GM06990 (cell line): ENCODE data around the gene TMTC3.

Experiments used
- DNase-seq: peaks from one replicate; pipeline ENCODE4 v3.0.0-alpha.2; 2011; ENCODE audit not compliant: insufficient read length; ENCODE audit errors: extremely low read depth
- H3K27me3 ChIP-seq: replicated peaks from 2 replicates; pipeline ENCODE4 v1.6.0; 2011; ENCODE audit warnings: low read length; ENCODE audit not compliant: control insufficient read depth, insufficient read depth
- H3K36me3 ChIP-seq: 2 replicates; pipeline ENCODE4 v1.5.1; 2011; ENCODE audit warnings: low read length; ENCODE audit not compliant: control insufficient read depth, insufficient read depth
- H3K4me3 ChIP-seq: replicated peaks from 2 replicates; pipeline ENCODE4 v1.5.1; 2011; ENCODE audit warnings: low read depth, mild to moderate bottlenecking, control low read depth, low read length
- CTCF ChIP-seq: IDR thresholded peaks from 2 replicates; pipeline ENCODE4 v1.5.1; 2011; ENCODE audit warnings: low read length, control low read depth, mild to moderate bottlenecking, inconsistent platforms; ENCODE audit not compliant: insufficient read depth, poor library complexity, severe bottlenecking

TMTC3 gene

GRCh38 chr12:88184196-88184595, 42.1 kb downstream of the TMTC3 start:
- no peak for DNase-seq
- TF ChIP-seq CTCF, result no peak
- H3K4me3 ChIP-seq, result no peak overlapping the region
- H3K36me3 ChIP-seq, result peaks cover 3% of the 10 kb centered on the region
- H3K27me3 ChIP-seq, result no peaks in the 10 kb centered on the region

- TF ChIP-seq CTCF, result no peak
- H3K27me3 ChIP-seq, result no peaks in the 10 kb centered on the region
- no peak for DNase-seq
These were observed 43.2 kb downstream of the TMTC3 start for GRCh38 chr12:88185279-88185678.

GRCh38 chr12:88185988-88186387, 43.9 kb downstream of the TMTC3 start:
- no peak for DNase-seq
- Histone ChIP-seq H3K36me3 (no peaks in the 10 kb centered on the region), H3K4me3 (no peak overlapping the region), H3K27me3 (no peaks in the 10 kb centered on the region)
- TF ChIP-seq CTCF, result no peak

More at GRCh38 chr12:88185279-88185678, 43.2 kb downstream of the TMTC3 start:
- no peak overlapping the region for H3K4me3 ChIP-seq
- H3K36me3 ChIP-seq, result peaks cover 2% of the 10 kb centered on the region

- Histone ChIP-seq H3K36me3 (no peaks in the 10 kb centered on the region), H3K27me3 (no peaks in the 10 kb centered on the region), H3K4me3 (no peak overlapping the region)
- DNase-seq, result no peak
- TF ChIP-seq CTCF, result no peak
These were observed 45.5 kb downstream of the TMTC3 start for GRCh38 chr12:88187571-88187970.

GRCh38 chr12:88188180-88188579, 46.1 kb downstream of the TMTC3 start:
- DNase-seq, result no peak
- no peak for TF ChIP-seq CTCF
- Histone ChIP-seq H3K4me3 (no peak overlapping the region), H3K27me3 (no peaks in the 10 kb centered on the region), H3K36me3 (no peaks in the 10 kb centered on the region)

- no peak for TF ChIP-seq CTCF
- no peaks in the 10 kb centered on the region for H3K36me3 ChIP-seq
- H3K27me3 ChIP-seq, result no peaks in the 10 kb centered on the region
- no peak for DNase-seq
- no peak overlapping the region for H3K4me3 ChIP-seq
These were observed 50.3 kb downstream of the TMTC3 start for GRCh38 chr12:88192426-88192825.
